ENCODE results near the gene UPB1. TPM values are rescaled to one million over a fixed set of nuclear protein-coding genes. Genes with fewer than 3 reads are reported as not detected.
"Not testable (repeated sequence)": the region's sequence is repeated elsewhere in the genome, so short reads cannot be mapped to it uniquely, and the experiment has no call there.

The UPB1 gene
- total RNA-seq, 2 donors from 2014 or later: 0.05 to 5.0 TPM

DNA sequence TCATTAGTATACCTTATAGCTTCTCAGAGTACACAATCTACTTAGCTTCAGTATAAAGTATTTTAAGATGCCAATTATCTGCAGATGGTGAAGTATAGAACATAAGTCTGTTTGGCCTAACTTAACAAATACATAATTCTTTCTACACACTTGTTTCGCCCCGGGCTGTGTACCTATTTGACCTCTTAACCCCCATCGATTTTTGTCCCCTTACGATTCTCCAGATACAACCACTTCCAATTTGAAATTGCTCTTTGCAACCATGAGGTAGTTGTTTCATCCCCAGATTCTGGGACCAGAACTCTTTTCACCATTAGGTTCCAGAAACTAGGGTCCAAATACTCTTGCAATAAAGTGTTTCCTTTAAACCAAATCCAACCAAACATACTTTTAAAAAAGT lies 10.0 kb upstream of the UPB1 start:
- no peaks in the 10 kb centered on the region for H3K4me1 ChIP-seq (replicated peaks)
- H3K4me3 ChIP-seq: no peak overlapping the region
- no peaks in the 10 kb centered on the region for H3K36me3 ChIP-seq
- intact Hi-C loops (cut with DNase I): no loop called here
- no peaks in the 10 kb centered on the region for H3K9me3 ChIP-seq
- no peak for TF ChIP-seq POLR2A (IDR thresholded peaks at IDR 0.05)
- TF ChIP-seq POLR2AphosphoS5 (IDR thresholded peaks at IDR 0.05): no peak
- TF ChIP-seq, protein P1, sequence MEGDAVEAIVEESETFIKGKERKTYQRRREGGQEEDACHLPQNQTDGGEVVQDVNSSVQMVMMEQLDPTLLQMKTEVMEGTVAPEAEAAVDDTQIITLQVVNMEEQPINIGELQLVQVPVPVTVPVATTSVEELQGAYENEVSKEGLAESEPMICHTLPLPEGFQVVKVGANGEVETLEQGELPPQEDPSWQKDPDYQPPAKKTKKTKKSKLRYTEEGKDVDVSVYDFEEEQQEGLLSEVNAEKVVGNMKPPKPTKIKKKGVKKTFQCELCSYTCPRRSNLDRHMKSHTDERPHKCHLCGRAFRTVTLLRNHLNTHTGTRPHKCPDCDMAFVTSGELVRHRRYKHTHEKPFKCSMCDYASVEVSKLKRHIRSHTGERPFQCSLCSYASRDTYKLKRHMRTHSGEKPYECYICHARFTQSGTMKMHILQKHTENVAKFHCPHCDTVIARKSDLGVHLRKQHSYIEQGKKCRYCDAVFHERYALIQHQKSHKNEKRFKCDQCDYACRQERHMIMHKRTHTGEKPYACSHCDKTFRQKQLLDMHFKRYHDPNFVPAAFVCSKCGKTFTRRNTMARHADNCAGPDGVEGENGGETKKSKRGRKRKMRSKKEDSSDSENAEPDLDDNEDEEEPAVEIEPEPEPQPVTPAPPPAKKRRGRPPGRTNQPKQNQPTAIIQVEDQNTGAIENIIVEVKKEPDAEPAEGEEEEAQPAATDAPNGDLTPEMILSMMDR (IDR thresholded peaks at IDR 0.05): no peak
- DNase-seq (ENCODE audit: low spot score): no peak
- no peaks in the 10 kb centered on the region for H3K27me3 ChIP-seq (replicated peaks; ENCODE audit: insufficient read depth)
- 95% methylated on average over 4 of the region's 4 CpGs for WGBS
- no peak overlapping the region for H3K27ac ChIP-seq

DNA sequence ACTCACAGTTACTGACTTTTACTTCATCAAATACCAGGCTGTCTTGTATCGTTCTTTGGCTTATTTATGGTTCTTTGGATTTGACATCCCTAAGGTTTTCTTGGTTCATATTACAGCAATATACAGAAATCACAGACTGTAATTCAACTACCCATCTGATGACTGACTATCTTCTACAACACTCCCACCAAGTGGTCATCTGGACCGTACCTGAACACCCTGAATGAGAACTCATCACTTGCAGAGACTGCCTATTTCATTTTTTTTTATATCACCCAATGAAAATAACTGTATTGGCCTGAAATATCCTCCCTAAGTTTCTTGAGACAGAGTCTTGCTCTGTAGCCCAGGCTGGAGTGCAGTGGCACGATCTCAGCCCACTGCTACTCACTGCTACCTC lies 9.5 kb upstream of the UPB1 start:
- DNase-seq (ENCODE audit: low spot score): no peak
- H3K4me3 ChIP-seq: no peak overlapping the region
- intact Hi-C loops (cut with DNase I): no loop called here
- no peaks in the 10 kb centered on the region for H3K27me3 ChIP-seq (replicated peaks; ENCODE audit: insufficient read depth)
- H3K27ac ChIP-seq: no peak overlapping the region
- WGBS: 72% methylated on average over 3 of the region's 3 CpGs
- TF ChIP-seq POLR2AphosphoS5 (IDR thresholded peaks at IDR 0.05) (no peak), POLR2A (IDR thresholded peaks at IDR 0.05) (no peak)
- TF ChIP-seq, protein P1 (IDR thresholded peaks at IDR 0.05): no peak
- no peaks in the 10 kb centered on the region for H3K4me1 ChIP-seq (replicated peaks)
- H3K9me3 ChIP-seq: no peaks in the 10 kb centered on the region
- H3K36me3 ChIP-seq: no peaks in the 10 kb centered on the region

DNA sequence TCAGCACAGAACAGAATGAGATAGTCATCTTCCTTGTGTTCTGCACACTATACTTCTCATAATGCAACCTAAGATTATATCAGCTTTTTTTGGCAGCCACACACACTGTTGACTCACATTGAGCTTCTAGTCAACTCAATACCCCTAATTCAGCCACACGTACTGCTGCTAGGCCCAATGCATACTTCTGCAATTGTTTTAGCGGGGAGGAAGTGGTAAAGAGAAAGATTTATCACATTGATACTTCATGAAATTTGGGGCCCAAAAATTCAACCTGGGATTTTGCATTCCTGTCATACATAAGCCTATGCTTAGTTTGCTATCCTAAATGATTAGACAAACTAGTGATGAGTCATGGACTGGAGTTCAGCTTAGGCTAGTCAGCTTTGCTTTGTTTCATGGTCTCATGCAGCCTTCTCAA lies 8.6 kb upstream of the UPB1 start:
- WGBS: 76% methylated on average over 2 of the region's 2 CpGs
- no peaks in the 10 kb centered on the region for H3K36me3 ChIP-seq
- intact Hi-C loops (cut with DNase I): no loop called here
- TF ChIP-seq POLR2A (IDR thresholded peaks at IDR 0.05) (no peak), POLR2AphosphoS5 (IDR thresholded peaks at IDR 0.05) (no peak)
- TF ChIP-seq, protein P1 (IDR thresholded peaks at IDR 0.05): no peak
- no peak overlapping the region for H3K4me3 ChIP-seq
- DNase-seq (ENCODE audit: low spot score): no peak
- no peak overlapping the region for H3K27ac ChIP-seq
- no peaks in the 10 kb centered on the region for H3K9me3 ChIP-seq
- H3K4me1 ChIP-seq (replicated peaks): no peaks in the 10 kb centered on the region
- H3K27me3 ChIP-seq (replicated peaks; ENCODE audit: insufficient read depth): no peaks in the 10 kb centered on the region

DNA sequence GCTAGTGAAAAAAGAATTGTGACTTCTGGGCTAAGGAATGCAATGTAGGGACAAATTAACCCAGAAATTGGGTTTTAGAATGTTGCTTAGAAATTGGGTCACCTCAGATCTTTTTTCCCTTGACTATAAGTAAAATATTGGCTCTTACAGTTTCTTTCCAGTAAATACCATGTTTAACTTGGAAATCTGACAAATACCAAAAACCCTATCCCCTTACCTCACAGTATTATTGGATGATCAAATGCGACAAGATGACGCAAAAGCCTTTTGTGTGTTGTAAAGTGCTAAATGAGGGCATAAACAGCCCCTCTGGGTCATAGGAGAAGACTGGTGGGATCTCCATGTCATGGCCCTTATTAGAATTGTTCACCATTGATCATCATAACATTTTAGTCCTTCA lies 6.1 kb upstream of the UPB1 start:
- WGBS: 58% methylated on average over 2 of the region's 2 CpGs
- TF ChIP-seq, protein P1 (IDR thresholded peaks at IDR 0.05): no peak
- TF ChIP-seq POLR2A (IDR thresholded peaks at IDR 0.05) (no peak), POLR2AphosphoS5 (IDR thresholded peaks at IDR 0.05) (no peak)
- Histone ChIP-seq H3K27ac (no peak overlapping the region), H3K4me1 (replicated peaks) (no peaks in the 10 kb centered on the region), H3K36me3 (no peaks in the 10 kb centered on the region), H3K9me3 (no peaks in the 10 kb centered on the region), H3K4me3 (no peak overlapping the region), H3K27me3 (replicated peaks; ENCODE audit: insufficient read depth) (no peaks in the 10 kb centered on the region)
- intact Hi-C loops (cut with DNase I): no loop called here
- no peak for DNase-seq (ENCODE audit: low spot score)

DNA sequence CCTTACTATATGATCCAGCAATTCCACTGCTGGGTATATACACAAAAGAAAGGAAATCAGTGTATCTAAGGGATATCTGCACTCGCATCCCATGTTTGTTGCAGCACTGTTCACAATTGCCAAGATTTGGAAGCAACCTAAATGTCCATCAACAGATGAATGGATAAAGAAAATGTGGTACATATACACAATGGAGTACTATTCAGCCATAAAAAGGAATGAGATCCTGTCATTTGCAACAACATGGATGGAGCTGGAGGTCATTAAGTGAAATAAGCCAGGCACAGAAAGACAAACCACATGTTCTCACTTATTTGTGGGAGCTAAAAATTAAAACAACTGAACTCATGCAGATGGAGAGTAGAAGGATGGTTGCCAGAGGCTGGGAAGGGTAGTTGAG lies 5.7 kb upstream of the UPB1 start:
- intact Hi-C loops (cut with DNase I); H3K4me1 ChIP-seq (replicated peaks): not testable (repeated sequence)
- WGBS: 97% methylated on average over 1 of the region's 1 CpG

More for the DNA sequence above, 5.7 kb upstream of the UPB1 start:
- not testable (repeated sequence) for H3K4me3 ChIP-seq; H3K9me3 ChIP-seq; H3K36me3 ChIP-seq; H3K27me3 ChIP-seq (replicated peaks; ENCODE audit: insufficient read depth); DNase-seq (ENCODE audit: low spot score); H3K27ac ChIP-seq

All from prostate gland (tissue), 2 donors.